Fibroblast of lung (primary cell): Measurements from ENCODE around the gene PRKCH. TPM values are rescaled to one million over a fixed set of nuclear protein-coding genes. Genes with fewer than 3 reads are reported as not detected.

ENCODE experiments used
- DNase-seq, 2 donors: peaks; one replicate each; pipeline versions ENCODE4 v3.0.0 to v3.0.0-alpha.2; 2010; ENCODE audit warnings: low read depth in 2 of 2
- H2AFZ ChIP-seq: 2 replicates; pipeline ENCODE4 v1.5.1; 2012; ENCODE audit warnings: low read length, control low read depth, inconsistent platforms
- H3K27ac ChIP-seq: 2 replicates; pipeline ENCODE4 v1.5.1; 2011; ENCODE audit warnings: low read length, control low read depth; ENCODE audit not compliant: insufficient read depth
- H3K27me3 ChIP-seq: 2 replicates; pipeline ENCODE4 v1.5.1; 2011; ENCODE audit warnings: mild to moderate bottlenecking, low read length; ENCODE audit not compliant: control insufficient read depth, insufficient read depth
- H3K36me3 ChIP-seq: 2 replicates; pipeline ENCODE4 v1.5.1; 2011; ENCODE audit warnings: low read length; ENCODE audit not compliant: control insufficient read depth, insufficient read depth
- H3K4me1 ChIP-seq: 2 replicates; pipeline ENCODE4 v1.5.1; 2011; ENCODE audit warnings: low read length; ENCODE audit not compliant: control insufficient read depth, insufficient read depth; ENCODE audit errors: extremely low read depth
- H3K4me2 ChIP-seq: 2 replicates; pipeline ENCODE4 v1.5.1; 2011; ENCODE audit warnings: low read length, control low read depth; ENCODE audit not compliant: insufficient read depth; ENCODE audit errors: extremely low read depth
- H3K4me3 ChIP-seq, 4 experiments: fragments of 200-600 bp in 1 of 4; sonication (generic) in 1 of 4; replicated peaks in 1 of 4; 2 replicates each; pipeline ENCODE4 v1.5.1; 2011 to 2016; ENCODE audit warnings: low read length in 4 of 4, low read depth in 3 of 4, mild to moderate bottlenecking in 3 of 4, control low read depth in 2 of 4, inconsistent platforms in 1 of 4, mixed read lengths in 1 of 4; ENCODE audit not compliant: insufficient read depth in 1 of 4; ENCODE audit errors: control extremely low read depth in 1 of 4
- H3K79me2 ChIP-seq: 2 replicates; pipeline ENCODE4 v1.5.1; 2012; ENCODE audit warnings: mild to moderate bottlenecking, low read length, inconsistent platforms; ENCODE audit not compliant: control insufficient read depth, insufficient read depth
- H3K9ac ChIP-seq: 2 replicates; pipeline ENCODE4 v1.5.1; 2011; ENCODE audit warnings: mild to moderate bottlenecking, low read length, control low read depth; ENCODE audit not compliant: insufficient read depth
- H3K9me3 ChIP-seq: 2 replicates; pipeline ENCODE4 v1.5.1; 2012; ENCODE audit warnings: low read depth, low read length; ENCODE audit not compliant: control insufficient read depth, insufficient read depth
- H4K20me1 ChIP-seq: 2 replicates; pipeline ENCODE4 v1.5.1; 2011; ENCODE audit warnings: low read length; ENCODE audit not compliant: control insufficient read depth, insufficient read depth; ENCODE audit errors: extremely low read depth
- CTCF ChIP-seq, 2 donors: IDR thresholded peaks in 1 of 2; conservative IDR thresholded peaks in 1 of 2; 1 replicate in 1 of 2; 2 replicates in 1 of 2; pipeline ENCODE4 v1.5.1; 2011 to 2012; ENCODE audit warnings: low read length in 2 of 2, control low read depth in 1 of 2, inconsistent platforms in 1 of 2, low read depth in 1 of 2, mild to moderate bottlenecking in 1 of 2
- EZH2 ChIP-seq: IDR thresholded peaks from 2 replicates; pipeline ENCODE4 v1.5.1; 2012; ENCODE audit warnings: low read length, control low read depth, mild to moderate bottlenecking; ENCODE audit errors: missing control alignments
- polyA plus RNA-seq, 2 donors: library from polyadenylated mRNA; depleted of rRNA in 1 of 2; stranded (reverse) in 1 of 2; unstranded in 1 of 2; fragments of >200 nt; gene quantifications; 2 replicates each; pipeline ENCODE4 v1.2.1, GENCODE V29; 2011 to 2012; ENCODE audit warnings: missing spikeins in 1 of 2
- total RNA-seq: library from RNA; depleted of rRNA; stranded (reverse); fragments of >200 nt; gene quantifications from 2 replicates; pipeline ENCODE4 v1.2.1, GENCODE V29; 2014

Gene PRKCH
- total and polyA plus RNA-seq, 2 donors (not counting 1 experiment from before 2014, with no cell fraction given) = 2.9 to 5.4 TPM

- no peak overlapping the region for H3K4me3 ChIP-seq
- H2AFZ ChIP-seq = no peak overlapping the region
- H3K36me3 ChIP-seq = no peaks in the 10 kb centered on the region
- no peak overlapping the region for H3K9ac ChIP-seq
- H3K4me2 ChIP-seq = no peak overlapping the region
- no peaks in the 10 kb centered on the region for H3K4me1 ChIP-seq
- no peak overlapping the region for H3K27ac ChIP-seq
- no peaks in the 10 kb centered on the region for H3K79me2 ChIP-seq
- H4K20me1 ChIP-seq = no peaks in the 10 kb centered on the region
- H3K9me3 ChIP-seq = no peaks in the 10 kb centered on the region
- no peaks in the 10 kb centered on the region for H3K27me3 ChIP-seq
- no peak for TF ChIP-seq EZH2
- TF ChIP-seq CTCF (conservative IDR thresholded peaks at IDR 0.05 in 1 of 2, IDR thresholded peaks at IDR 0.05 in 1 of 2; ENCODE audit: low read depth in 1 of 2, low read length in 2 of 2) = no peak
- DNase-seq = no peak
These were observed 22.6 kb upstream of the PRKCH start for GRCh38 chr14:61298824-61299223.

- Histone ChIP-seq H3K27me3 (no peaks in the 10 kb centered on the region), H2AFZ (no peak overlapping the region), H3K4me3 (no peak overlapping the region), H3K36me3 (no peaks in the 10 kb centered on the region), H3K9ac (no peak overlapping the region), H4K20me1 (no peaks in the 10 kb centered on the region), H3K4me1 (no peaks in the 10 kb centered on the region), H3K4me2 (no peak overlapping the region), H3K27ac (no peak overlapping the region), H3K9me3 (no peaks in the 10 kb centered on the region), H3K79me2 (no peaks in the 10 kb centered on the region)
- no peak for TF ChIP-seq CTCF (conservative IDR thresholded peaks at IDR 0.05 in 1 of 2, IDR thresholded peaks at IDR 0.05 in 1 of 2; ENCODE audit: low read depth in 1 of 2, low read length in 2 of 2)
- no peak for TF ChIP-seq EZH2
- no peak for DNase-seq
These were observed 21.2 kb upstream of the PRKCH start for GRCh38 chr14:61300209-61300608.

- DNase-seq = no peak
- no peak overlapping the region for H3K4me2 ChIP-seq
- no peaks in the 10 kb centered on the region for H4K20me1 ChIP-seq
- no peaks in the 10 kb centered on the region for H3K27me3 ChIP-seq
- no peak overlapping the region for H3K9ac ChIP-seq
- no peaks in the 10 kb centered on the region for H3K9me3 ChIP-seq
- no peak overlapping the region for H2AFZ ChIP-seq
- H3K4me1 ChIP-seq = no peaks in the 10 kb centered on the region
- H3K36me3 ChIP-seq = no peaks in the 10 kb centered on the region
- TF ChIP-seq EZH2 (no peak), CTCF (conservative IDR thresholded peaks at IDR 0.05 in 1 of 2, IDR thresholded peaks at IDR 0.05 in 1 of 2; ENCODE audit: low read depth in 1 of 2, low read length in 2 of 2) (no peak)
- H3K79me2 ChIP-seq = no peaks in the 10 kb centered on the region
- no peak overlapping the region for H3K4me3 ChIP-seq
- no peak overlapping the region for H3K27ac ChIP-seq
These were observed 20.6 kb upstream of the PRKCH start for GRCh38 chr14:61300754-61301153.
